ENCODE results near the gene CHD3.

Gene CHD3

GRCh38 chr17:7875804-7876370 lies 12.7 kb upstream of the CHD3 start:
- DNase-seq: no peak

- no peak for DNase-seq
Measured at GRCh38 chr17:7878234-7878633, 10.4 kb upstream of the CHD3 start.

GRCh38 chr17:7880076-7880868 lies 8.3 kb upstream of the CHD3 start:
- no peak for DNase-seq

- DNase-seq: no peak
Measured at GRCh38 chr17:7881276-7882054, 7.1 kb upstream of the CHD3 start.

- no peak for DNase-seq
Measured at GRCh38 chr17:7882068-7882467, 6.5 kb upstream of the CHD3 start.

- no peak for DNase-seq
Measured at GRCh38 chr17:7882629-7883028, 6.0 kb upstream of the CHD3 start.

- no peak for DNase-seq
Measured at GRCh38 chr17:7883781-7884386, 4.7 kb upstream of the CHD3 start.

- DNase-seq: no peak
Measured at GRCh38 chr17:7884581-7885366, 3.8 kb upstream of the CHD3 start.

GRCh38 chr17:7885367-7886226 lies 3.0 kb upstream of the CHD3 start:
- DNase-seq: peak; percentile 39

- DNase-seq: no peak
Measured at GRCh38 chr17:7886227-7887037, 2.2 kb upstream of the CHD3 start.

GRCh38 chr17:7887038-7887481 lies 1.5 kb upstream of the CHD3 start:
- no peak for DNase-seq

- DNase-seq: peak; percentile 80
Measured at GRCh38 chr17:7887482-7888183, 956 bp upstream of the CHD3 start.

GRCh38 chr17:7889166-7889955 lies 772 bp downstream of the CHD3 start:
- peak; percentile 94 for DNase-seq

GRCh38 chr17:7893187-7893880 lies 4.7 kb downstream of the CHD3 start:
- DNase-seq: no peak

GRCh38 chr17:7894226-7894625 lies 5.6 kb downstream of the CHD3 start:
- DNase-seq: no peak

GRCh38 chr17:7894866-7895265 lies 6.3 kb downstream of the CHD3 start:
- no peak for DNase-seq

- no peak for DNase-seq
Measured at GRCh38 chr17:7897090-7897489, 8.5 kb downstream of the CHD3 start.

GRCh38 chr17:7897773-7898172 lies 9.2 kb downstream of the CHD3 start:
- peak; percentile 88 for DNase-seq
